SW480 (cell line): ENCODE data around the gene CHDH.

Experiments used
- DNase-seq: peaks from one replicate; pipeline ENCODE4 v3.0.0-alpha.2; 2016; ENCODE audit warnings: low spot score

Gene CHDH

GRCh38 chr3:53849916-53850315 is 3.7 kb upstream of the CHDH start:
- DNase-seq, result no peak

- no peak for DNase-seq
Measured at GRCh38 chr3:53846851-53847155, 584 bp upstream of the CHDH start.

- DNase-seq, result no peak
Measured at GRCh38 chr3:53845881-53846133, 412 bp downstream of the CHDH start.

- peak; percentile 70 for DNase-seq
Measured at GRCh38 chr3:53845103-53845880, 927 bp downstream of the CHDH start.

GRCh38 chr3:53844262-53845102 is 1.7 kb downstream of the CHDH start:
- peak; percentile 62 for DNase-seq

- DNase-seq, result no peak
Measured at GRCh38 chr3:53843195-53844177, 2.7 kb downstream of the CHDH start.

GRCh38 chr3:53842436-53843194 is 3.6 kb downstream of the CHDH start:
- DNase-seq, result peak; percentile 97

GRCh38 chr3:53841296-53841695 is 4.9 kb downstream of the CHDH start:
- DNase-seq, result no peak

- DNase-seq, result peak; percentile 46
Measured at GRCh38 chr3:53837331-53837730, 8.9 kb downstream of the CHDH start.

- no peak for DNase-seq
Measured at GRCh38 chr3:53836084-53836872, 9.9 kb downstream of the CHDH start.

GRCh38 chr3:53835257-53835656 is 11.0 kb downstream of the CHDH start:
- no peak for DNase-seq

GRCh38 chr3:53834429-53835095 is 11.7 kb downstream of the CHDH start:
- DNase-seq, result no peak

GRCh38 chr3:53833700-53834099 is 12.5 kb downstream of the CHDH start:
- DNase-seq, result no peak

GRCh38 chr3:53833053-53833645 is 13.1 kb downstream of the CHDH start:
- DNase-seq, result no peak

GRCh38 chr3:53830944-53831343 is 15.3 kb downstream of the CHDH start:
- no peak for DNase-seq

GRCh38 chr3:53829605-53830004 is 16.6 kb downstream of the CHDH start:
- DNase-seq, result no peak

- DNase-seq, result no peak
Measured at GRCh38 chr3:53828581-53828980, 17.6 kb downstream of the CHDH start.

- DNase-seq, result no peak
Measured at GRCh38 chr3:53826048-53826447, 20.2 kb downstream of the CHDH start.

GRCh38 chr3:53824795-53825194 is 21.4 kb downstream of the CHDH start:
- DNase-seq, result no peak
